Nasal cavity respiratory epithelium epithelial cell of viscerocranial mucosa (primary cell): ENCODE measurements around the gene GSK3A. TPM values are rescaled to one million over a fixed set of nuclear protein-coding genes. Genes with fewer than 3 reads are reported as not detected.

ENCODE experiments used
- total RNA-seq: library from RNA; depleted of rRNA; stranded (reverse); fragments of >200 nt; gene quantifications from 2 replicates; pipeline ENCODE4 v1.2.3, GENCODE V29; 2014

GSK3A gene
- 15.7 and 34.8 TPM in 2 replicates for total RNA-seq

DNA sequence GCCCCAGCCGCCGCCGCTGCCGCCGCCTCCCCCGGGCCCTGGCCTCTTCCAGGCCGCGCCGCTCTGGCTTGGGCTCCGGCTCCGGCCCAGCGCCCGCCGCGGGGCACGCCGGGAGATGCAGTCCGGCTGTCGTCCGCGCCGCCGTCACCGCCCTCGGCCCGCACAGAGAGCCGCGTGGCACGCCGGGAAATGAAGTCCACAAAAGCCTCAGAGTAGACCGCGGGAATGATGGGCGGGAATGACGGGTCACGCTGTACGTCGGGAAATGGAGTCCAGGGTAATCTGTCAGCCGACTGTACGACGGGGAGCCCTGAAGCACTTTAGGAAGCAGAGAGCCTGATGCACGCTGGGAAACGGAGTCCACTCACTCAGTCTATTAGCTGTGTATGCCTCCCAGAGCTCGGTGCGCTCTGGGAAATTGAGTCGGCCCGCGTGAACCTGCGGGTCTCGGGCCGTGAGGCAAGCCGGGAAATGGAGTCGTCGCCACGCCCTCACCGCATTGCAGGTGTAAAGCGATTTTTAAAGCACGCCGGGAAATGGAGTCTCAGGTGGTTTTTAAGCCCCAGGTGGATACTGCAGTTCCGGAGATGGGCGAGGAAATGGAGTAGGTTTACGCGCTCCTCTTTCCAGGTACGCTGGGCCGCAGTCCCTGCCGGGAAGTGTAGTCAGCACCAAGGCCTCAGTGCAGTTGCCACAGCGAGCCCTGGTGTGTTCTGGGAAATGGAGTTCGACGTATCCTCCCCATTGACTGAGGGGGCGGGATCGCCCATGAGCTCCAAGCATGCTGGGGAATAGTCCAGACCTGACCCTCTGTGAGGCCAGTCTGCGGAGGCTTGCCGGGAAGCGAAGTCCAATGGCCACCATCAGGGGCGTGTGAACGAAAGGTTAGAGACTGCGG, at the start of gene GSK3A:
Gene GSK3A (minus strand): TSS at position 91 of the 898 bp plus-strand sequence. CDS start 137 bp downstream, outside the sequence.

GRCh38 chr19:42268704-42269477, 26.5 kb upstream of the GSK3A start, which contains the start of gene CIC:
TSS of gene CIC (plus strand) at chr19:42269252. CDS start at chr19:42271784, 2,532 bp downstream.

DNA sequence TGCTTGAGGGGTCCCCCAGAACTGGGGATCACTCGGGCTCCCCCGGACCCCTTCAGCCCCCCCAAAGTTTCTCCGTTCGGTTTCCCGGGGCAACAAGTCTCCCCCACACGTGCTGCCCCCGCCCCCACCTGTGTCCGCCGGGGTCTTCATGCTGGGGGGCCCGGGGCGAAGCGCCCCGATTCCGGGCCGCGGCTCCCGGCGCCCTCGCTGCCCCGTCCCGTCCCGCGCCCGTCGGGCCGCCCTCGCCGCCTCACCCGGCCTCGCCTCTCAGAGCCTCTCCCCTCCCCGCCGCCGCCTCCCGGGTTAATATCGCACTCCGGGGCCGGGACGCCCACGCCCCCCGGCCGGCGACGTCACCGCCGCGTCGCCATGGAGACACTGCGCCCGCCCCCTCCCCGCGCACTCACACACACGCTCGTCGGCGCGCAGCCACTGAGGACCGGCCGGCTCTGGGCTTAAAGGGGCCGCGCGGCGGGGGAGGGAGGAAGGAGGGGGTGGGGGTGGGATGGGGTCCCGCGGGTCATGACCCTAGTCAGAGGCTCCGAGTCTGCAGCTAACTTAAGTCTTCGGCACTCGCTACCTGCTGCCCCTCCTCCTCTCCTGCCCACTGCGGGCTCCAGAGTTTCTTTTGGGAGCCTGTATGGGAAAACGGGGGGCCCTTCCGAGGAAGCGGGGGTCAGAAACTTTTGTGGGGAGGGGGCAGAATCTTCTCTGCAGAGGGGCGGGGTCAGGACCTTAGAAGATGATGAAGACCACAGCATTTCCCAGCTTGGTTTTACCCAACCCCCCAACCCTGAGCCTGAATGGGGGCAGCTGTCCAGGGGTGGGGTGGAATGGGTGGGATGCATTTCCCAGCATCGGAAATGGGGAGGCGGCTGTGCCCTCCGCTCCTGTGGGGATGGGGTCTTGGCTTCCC, 12.7 kb upstream of the GSK3A start, which contains the start of gene ERF:
Gene ERF (minus strand): TSS at position 279 of the 916 bp plus-strand sequence. CDS start 129 bp downstream, at position 150.

DNA sequence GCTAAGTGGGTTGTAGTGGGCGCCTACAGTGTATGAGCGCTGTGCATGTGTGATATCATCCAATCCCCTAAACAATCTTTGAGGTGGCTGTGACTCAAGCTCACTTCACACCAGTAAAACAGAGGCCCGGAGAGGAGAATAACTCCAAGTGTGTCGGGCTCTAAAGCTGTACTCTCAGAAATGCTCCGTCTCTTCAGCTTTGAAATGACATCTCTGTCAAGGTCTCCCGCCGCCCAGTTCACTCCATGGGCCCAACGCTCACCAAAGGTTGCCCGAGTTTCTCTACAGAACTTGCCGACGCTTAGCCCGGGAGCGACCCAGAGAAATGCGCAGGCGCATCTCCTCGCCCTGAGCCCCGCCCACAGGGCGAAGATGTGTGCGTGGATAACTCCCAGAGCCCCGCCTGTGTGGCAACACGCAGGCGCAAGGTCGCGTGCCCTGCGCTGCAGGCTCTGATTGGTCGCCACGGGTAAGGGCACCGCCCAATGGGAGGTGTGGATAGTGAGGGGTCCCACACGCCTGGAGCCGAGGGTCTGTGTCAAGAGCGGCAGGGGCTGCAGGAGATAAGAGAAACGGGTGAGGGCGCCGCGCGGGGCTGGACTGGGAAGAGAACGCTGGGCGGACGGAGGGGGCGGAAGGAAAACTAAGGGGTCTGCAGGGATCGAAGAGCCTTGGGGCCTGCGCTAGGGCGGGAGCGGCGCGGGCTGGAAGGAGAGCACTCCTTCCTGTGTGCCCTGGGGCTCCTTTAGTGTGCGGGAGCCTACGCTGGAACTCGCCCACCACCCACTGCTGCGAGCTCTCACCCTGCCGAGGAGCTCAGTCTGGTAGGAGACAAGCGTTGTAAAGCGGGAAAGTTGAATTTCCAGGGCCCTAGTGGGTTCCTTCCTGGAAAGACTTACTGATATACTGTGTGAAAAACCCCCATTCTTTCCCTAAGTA, 22.3 kb downstream of the GSK3A start, which contains the start of gene ZNF526:
Gene ZNF526 (plus strand): TSS at position 501 of the 939 bp plus-strand sequence. CDS start 4,092 bp downstream, outside the sequence.

GRCh38 chr19:42217520-42218437, 24.6 kb downstream of the GSK3A start, which contains the start of gene DEDD2:
TSS of gene DEDD2 (minus strand) at chr19:42217677. CDS start at chr19:42217007, 670 bp downstream.

Other genes with a start within 250 kb of the GSK3A start
- under 0.01 and 0.14 TPM in 2 replicates for gene ATP1A3, start 248.4 kb downstream of the GSK3A start, total RNA-seq
- 0.28 and 0.34 TPM in 2 replicates for gene GRIK5, start 172.4 kb downstream of the GSK3A start, total RNA-seq
- 11.6 and 18.8 TPM in 2 replicates for gene ZNF574, start 166.4 kb downstream of the GSK3A start, total RNA-seq
- gene POU2F2, start 110.2 kb downstream of the GSK3A start, total RNA-seq = 0.34 and 2.7 TPM in 2 replicates
- gene DEDD2, start 24.9 kb downstream of the GSK3A start, total RNA-seq = 25.7 and 28.7 TPM in 2 replicates
- 8.2 and 13.2 TPM in 2 replicates for gene ZNF526, start 22.3 kb downstream of the GSK3A start, total RNA-seq
- gene ERF, start 12.5 kb upstream of the GSK3A start, total RNA-seq = 15.0 and 25.1 TPM in 2 replicates
- gene CIC, start 26.6 kb upstream of the GSK3A start, total RNA-seq = 12.3 and 50.7 TPM in 2 replicates
- under 0.01 and 1.1 TPM in 2 replicates for gene PRR19, start 59.5 kb upstream of the GSK3A start, total RNA-seq
- gene PAFAH1B3, start 60.0 kb upstream of the GSK3A start, total RNA-seq = 16.1 and 45.3 TPM in 2 replicates
- not detected in 2 replicates for gene TMEM145, start 70.7 kb upstream of the GSK3A start, total RNA-seq
- gene MEGF8, start 83.0 kb upstream of the GSK3A start, total RNA-seq = 14.7 and 61.8 TPM in 2 replicates
- gene CNFN, start 147.7 kb upstream of the GSK3A start, total RNA-seq = 0.36 and 13.7 TPM in 2 replicates
- gene LIPE, start 184.8 kb upstream of the GSK3A start, total RNA-seq = 5.0 and 24.6 TPM in 2 replicates
- under 0.01 and 9.2 TPM in 2 replicates for gene CXCL17, start 200.3 kb upstream of the GSK3A start, total RNA-seq